ENCODE results near the gene IL31.

DNA sequence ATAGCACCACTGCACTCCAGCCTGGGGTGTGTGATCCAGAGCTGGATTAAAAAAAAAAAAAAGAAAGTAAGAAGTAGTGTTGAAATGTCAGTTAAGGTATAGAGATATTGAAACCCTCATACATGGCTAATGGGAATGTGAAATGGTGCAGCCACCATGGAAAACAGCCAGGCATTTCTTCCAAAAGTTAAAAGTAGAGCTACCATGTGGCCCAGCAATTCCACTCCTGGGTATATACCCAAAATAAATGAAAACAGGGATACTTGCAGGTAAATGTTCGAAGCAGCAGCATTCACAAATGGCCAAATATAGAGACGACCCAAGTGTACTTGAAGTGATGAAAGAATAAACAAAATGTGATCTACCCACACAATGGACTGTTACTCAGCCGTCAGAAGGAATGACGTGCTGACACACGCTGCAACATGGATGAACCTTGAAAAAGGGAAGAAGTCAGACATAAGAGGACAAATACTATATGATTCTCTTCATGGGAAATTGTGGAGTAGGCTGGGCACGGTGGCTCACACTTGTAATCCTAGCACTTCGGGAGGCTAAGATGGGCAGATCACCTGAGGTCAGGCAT lies 15.2 kb downstream of the IL31 start:
- TF ChIP-seq POLR2A (IDR thresholded peaks at IDR 0.05) (no peak), EP300 (IDR thresholded peaks at IDR 0.05) (no peak)
- TF ChIP-seq, protein P1, sequence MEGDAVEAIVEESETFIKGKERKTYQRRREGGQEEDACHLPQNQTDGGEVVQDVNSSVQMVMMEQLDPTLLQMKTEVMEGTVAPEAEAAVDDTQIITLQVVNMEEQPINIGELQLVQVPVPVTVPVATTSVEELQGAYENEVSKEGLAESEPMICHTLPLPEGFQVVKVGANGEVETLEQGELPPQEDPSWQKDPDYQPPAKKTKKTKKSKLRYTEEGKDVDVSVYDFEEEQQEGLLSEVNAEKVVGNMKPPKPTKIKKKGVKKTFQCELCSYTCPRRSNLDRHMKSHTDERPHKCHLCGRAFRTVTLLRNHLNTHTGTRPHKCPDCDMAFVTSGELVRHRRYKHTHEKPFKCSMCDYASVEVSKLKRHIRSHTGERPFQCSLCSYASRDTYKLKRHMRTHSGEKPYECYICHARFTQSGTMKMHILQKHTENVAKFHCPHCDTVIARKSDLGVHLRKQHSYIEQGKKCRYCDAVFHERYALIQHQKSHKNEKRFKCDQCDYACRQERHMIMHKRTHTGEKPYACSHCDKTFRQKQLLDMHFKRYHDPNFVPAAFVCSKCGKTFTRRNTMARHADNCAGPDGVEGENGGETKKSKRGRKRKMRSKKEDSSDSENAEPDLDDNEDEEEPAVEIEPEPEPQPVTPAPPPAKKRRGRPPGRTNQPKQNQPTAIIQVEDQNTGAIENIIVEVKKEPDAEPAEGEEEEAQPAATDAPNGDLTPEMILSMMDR (IDR thresholded peaks at IDR 0.05), result no peak

Data from stomach (tissue), 4 donors.